Calu3 (cell line): ENCODE measurements around the gene ASB4. TPM values are rescaled to one million over a fixed set of nuclear protein-coding genes. Genes with fewer than 3 reads are reported as not detected.

Experiments
- BruUV-seq: library from RNA; stranded (reverse); fragments of 400-500 nt; replicated peaks from 2 replicates; lab custom pipeline; 2021; lab: Mats Ljungman, UMichigan
- CTCF ChIA-PET: fragments of 300-600 bp; sonication (Branson Sonifier 250); formaldehyde crosslinking; loops from one replicate; lab custom pipeline; 2022; ENCODE audit warnings: antibody characterized with exemption; lab: Charles Lee
- DNase-seq: peaks from one replicate; pipeline ENCODE4 v3.0.0; 2022
- H3K27ac Mint-ChIP-seq: one replicate; pipeline ENCODE4 v1.8.0; 2022; ENCODE audit warnings: mixed read lengths; ENCODE audit not compliant: unreplicated experiment
- H3K27me3 Mint-ChIP-seq: one replicate; pipeline ENCODE4 v1.8.0; 2022; ENCODE audit warnings: mixed read lengths; ENCODE audit not compliant: unreplicated experiment
- H3K36me3 Mint-ChIP-seq: one replicate; pipeline ENCODE4 v1.8.0; 2022; ENCODE audit warnings: mild to moderate bottlenecking, moderate library complexity, mixed read lengths; ENCODE audit not compliant: insufficient read depth, unreplicated experiment
- H3K4me1 Mint-ChIP-seq: one replicate; pipeline ENCODE4 v1.8.0; 2022; ENCODE audit warnings: mild to moderate bottlenecking, low read depth, mixed read lengths; ENCODE audit not compliant: unreplicated experiment
- H3K4me3 Mint-ChIP-seq: one replicate; pipeline ENCODE4 v1.8.0; 2022; ENCODE audit warnings: mild to moderate bottlenecking, low read depth, moderate library complexity, mixed read lengths; ENCODE audit not compliant: unreplicated experiment
- H3K9me3 Mint-ChIP-seq: one replicate; pipeline ENCODE4 v1.8.0; 2022; ENCODE audit warnings: low read depth, mixed read lengths; ENCODE audit not compliant: unreplicated experiment
- CTCF ChIP-seq: fragments of 200-600 bp; IDR thresholded peaks from one replicate; pipeline ENCODE4 v1.8.0; 2022; ENCODE audit warnings: antibody characterized with exemption; ENCODE audit not compliant: unreplicated experiment
- intact Hi-C: fragments of 100-400 bp; cut with micrococcal nuclease; formaldehyde crosslinking; loops from one replicate; pipeline ENCODE4 v1.10.0; 2022; ENCODE audit not compliant: unreplicated experiment
- total RNA-seq: library from RNA; stranded (reverse); gene quantifications from 2 replicates; pipeline ENCODE4 v1.2.3, GENCODE V29; 2022

The ASB4 gene
- total RNA-seq, 1 experiment from 2014 or later = 0.47 TPM

- H3K27ac Mint-ChIP-seq = no peak overlapping the region
- intact Hi-C loops = loop anchor here (5.0 kb wide), 1 partner anchor 38 kb away; no protein-coding TSS in a partner anchor
- no peaks in the 10 kb centered on the region for H3K4me1 Mint-ChIP-seq
- H3K27me3 Mint-ChIP-seq = no peaks in the 10 kb centered on the region
- BruUV-seq = no TSS peak
- H3K36me3 Mint-ChIP-seq = no peaks in the 10 kb centered on the region
- CTCF ChIA-PET = no interaction called here
- H3K4me3 Mint-ChIP-seq = no peak overlapping the region
- TF ChIP-seq CTCF = no peak
- no peak for DNase-seq
- no peaks in the 10 kb centered on the region for H3K9me3 Mint-ChIP-seq
Observed at GRCh38 chr7:95584769-95585425, 99.2 kb downstream of the ASB4 start.

- CTCF ChIA-PET = no interaction called here
- no peak for DNase-seq
- no TSS peak for BruUV-seq
- Mint-ChIP-seq H3K36me3 (no peaks in the 10 kb centered on the region), H3K4me3 (no peak overlapping the region), H3K9me3 (no peaks in the 10 kb centered on the region), H3K27ac (no peak overlapping the region), H3K27me3 (no peaks in the 10 kb centered on the region), H3K4me1 (no peaks in the 10 kb centered on the region)
- no peak for TF ChIP-seq CTCF
- intact Hi-C loops = loop anchor here (5.0 kb wide), 1 partner anchor 38 kb away; no protein-coding TSS in a partner anchor
Observed at GRCh38 chr7:95585426-95585789, 99.7 kb downstream of the ASB4 start.

GRCh38 chr7:95586951-95587301 lies 101.2 kb downstream of the ASB4 start:
- Mint-ChIP-seq H3K27ac (no peak overlapping the region), H3K27me3 (no peaks in the 10 kb centered on the region), H3K4me3 (no peak overlapping the region), H3K4me1 (no peaks in the 10 kb centered on the region), H3K9me3 (no peaks in the 10 kb centered on the region), H3K36me3 (no peaks in the 10 kb centered on the region)
- CTCF ChIA-PET = no interaction called here
- no peak for DNase-seq
- no TSS peak for BruUV-seq
- intact Hi-C loops = loop anchor here (5.0 kb wide), 1 partner anchor 40 kb away; no protein-coding TSS in a partner anchor
- TF ChIP-seq CTCF = no peak

GRCh38 chr7:95589031-95589430 lies 103.3 kb downstream of the ASB4 start:
- H3K36me3 Mint-ChIP-seq = no peaks in the 10 kb centered on the region
- H3K9me3 Mint-ChIP-seq = no peaks in the 10 kb centered on the region
- BruUV-seq = no TSS peak
- H3K4me3 Mint-ChIP-seq = no peak overlapping the region
- no peaks in the 10 kb centered on the region for H3K27me3 Mint-ChIP-seq
- TF ChIP-seq CTCF = no peak
- H3K27ac Mint-ChIP-seq = peak overlapping the region; percentile 34
- peak; percentile 41 for DNase-seq
- intact Hi-C loops = loop anchor here (5.0 kb wide), 1 partner anchor 42 kb away; no protein-coding TSS in a partner anchor
- CTCF ChIA-PET = interaction anchor here (1.0 to 1.6 kb wide), 2 partner anchors 13 to 20 kb away, joined by 3 read pairs; no protein-coding TSS in a partner anchor
- no peaks in the 10 kb centered on the region for H3K4me1 Mint-ChIP-seq
